Measurements from ENCODE around the gene CDH4. TPM values are rescaled to one million over a fixed set of nuclear protein-coding genes. Genes with fewer than 3 reads are reported as not detected.

Gene CDH4
- total RNA-seq, 2 experiments from 2014 or later, result not detected

DNA sequence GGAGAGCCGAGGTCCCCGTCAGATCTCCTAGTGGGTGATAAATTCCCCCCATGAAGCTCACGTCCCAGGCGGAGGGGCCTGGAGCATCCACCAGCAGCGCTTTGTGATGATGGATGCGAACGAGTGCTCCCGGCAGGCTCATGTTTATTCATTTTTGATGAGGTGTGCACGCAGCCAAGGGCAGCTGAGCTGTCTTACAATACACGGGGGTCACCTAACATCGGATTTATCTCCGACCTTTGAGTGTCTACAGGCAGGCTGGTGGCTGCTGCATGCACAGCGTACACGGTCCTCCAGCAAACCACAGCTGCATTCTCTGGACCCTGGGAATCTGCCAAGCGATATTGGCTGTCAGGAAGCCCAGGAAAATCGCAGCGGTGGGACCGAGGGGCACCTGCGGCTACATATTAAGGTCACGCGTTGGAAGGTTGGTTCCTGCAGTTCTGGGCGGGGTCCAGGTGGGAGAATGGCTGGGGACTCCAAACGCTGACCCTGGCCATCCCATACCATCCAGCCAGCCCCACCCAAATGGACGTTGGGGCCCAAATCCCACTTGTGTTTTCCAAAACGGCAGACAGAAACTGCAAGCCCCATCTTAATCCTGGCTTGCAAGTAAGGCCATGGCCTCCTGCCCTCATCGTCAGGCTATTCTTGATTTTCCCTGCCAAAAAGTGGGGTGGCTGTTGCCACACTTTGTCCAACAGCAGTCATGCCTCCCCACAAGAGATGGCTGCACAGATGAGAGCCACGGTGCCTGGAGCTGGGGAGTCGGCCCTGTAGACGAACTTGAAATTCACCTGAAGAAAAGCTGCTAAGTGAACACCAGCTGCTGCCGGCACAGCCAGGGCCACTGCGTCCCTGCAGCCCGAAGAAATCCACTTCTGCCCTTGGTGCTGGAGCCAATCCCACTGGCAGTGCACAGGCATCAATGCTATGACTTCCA is 413.7 kb downstream of the CDH4 start:
- no peaks in the 10 kb centered on the region for H3K79me2 ChIP-seq (ENCODE audit: insufficient read depth, low read depth, low read length)
- no peaks in the 10 kb centered on the region for H3K9me3 ChIP-seq (ENCODE audit: low read length)
- no peak overlapping the region for H2AFZ ChIP-seq (ENCODE audit: low read length)
- no peaks in the 10 kb centered on the region for H3K4me1 ChIP-seq (ENCODE audit: insufficient read depth, low read length, poor library complexity, severe bottlenecking)
- H3K4me2 ChIP-seq (ENCODE audit: low read length), result no peak overlapping the region
- no peak overlapping the region for H3K4me3 ChIP-seq (ENCODE audit: low read depth, low read length, poor library complexity, severe bottlenecking)
- CTCF ChIA-PET (ENCODE audit: unreplicated experiment), result no interaction called here
- H3K9me2 ChIP-seq (ENCODE audit: insufficient read depth, low read length), result no peaks in the 10 kb centered on the region
- intact Hi-C loops (cut with micrococcal nuclease; ENCODE audit: unreplicated experiment), result no loop called here
- no peaks in the 10 kb centered on the region for H4K20me1 ChIP-seq (ENCODE audit: insufficient read depth, low read length)
- POLR2A ChIA-PET, result no interaction called here
- no peak overlapping the region for H3K27ac ChIP-seq (ENCODE audit: low read depth, low read length, poor library complexity, severe bottlenecking)
- TF ChIP-seq EZH2phosphoT487 (IDR thresholded peaks at IDR 0.05; ENCODE audit: borderline replicate concordance, low read depth, low read length), result no peak
- TF ChIP-seq, protein P1, sequence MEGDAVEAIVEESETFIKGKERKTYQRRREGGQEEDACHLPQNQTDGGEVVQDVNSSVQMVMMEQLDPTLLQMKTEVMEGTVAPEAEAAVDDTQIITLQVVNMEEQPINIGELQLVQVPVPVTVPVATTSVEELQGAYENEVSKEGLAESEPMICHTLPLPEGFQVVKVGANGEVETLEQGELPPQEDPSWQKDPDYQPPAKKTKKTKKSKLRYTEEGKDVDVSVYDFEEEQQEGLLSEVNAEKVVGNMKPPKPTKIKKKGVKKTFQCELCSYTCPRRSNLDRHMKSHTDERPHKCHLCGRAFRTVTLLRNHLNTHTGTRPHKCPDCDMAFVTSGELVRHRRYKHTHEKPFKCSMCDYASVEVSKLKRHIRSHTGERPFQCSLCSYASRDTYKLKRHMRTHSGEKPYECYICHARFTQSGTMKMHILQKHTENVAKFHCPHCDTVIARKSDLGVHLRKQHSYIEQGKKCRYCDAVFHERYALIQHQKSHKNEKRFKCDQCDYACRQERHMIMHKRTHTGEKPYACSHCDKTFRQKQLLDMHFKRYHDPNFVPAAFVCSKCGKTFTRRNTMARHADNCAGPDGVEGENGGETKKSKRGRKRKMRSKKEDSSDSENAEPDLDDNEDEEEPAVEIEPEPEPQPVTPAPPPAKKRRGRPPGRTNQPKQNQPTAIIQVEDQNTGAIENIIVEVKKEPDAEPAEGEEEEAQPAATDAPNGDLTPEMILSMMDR (conservative IDR thresholded peaks at IDR 0.05; ENCODE audit: low read length), result no peak
- BruUV-seq (replicated peaks), result no TSS peak
- DNase-seq (ENCODE audit: low spot score), result no peak
- no peaks in the 10 kb centered on the region for H3K36me3 ChIP-seq (ENCODE audit: insufficient read depth, low read length)

DNA sequence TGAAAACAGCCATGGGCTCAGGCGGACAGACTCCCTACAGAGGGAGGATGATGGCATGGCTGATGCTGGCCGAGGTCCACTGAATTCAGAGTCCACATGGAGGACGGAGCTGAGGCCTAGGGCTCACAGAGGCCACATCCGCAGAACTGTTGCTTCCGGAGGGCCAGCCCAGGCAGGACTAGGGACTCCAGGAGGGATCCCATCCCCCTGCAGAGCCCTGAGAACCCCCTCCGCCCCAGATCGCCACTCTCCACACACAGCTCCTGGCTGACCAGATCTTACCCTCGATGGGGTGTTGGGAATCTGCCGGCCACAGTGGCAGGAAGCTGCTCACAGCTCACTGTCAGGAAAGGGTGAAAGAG is 414.4 kb downstream of the CDH4 start:
- intact Hi-C loops (cut with micrococcal nuclease; ENCODE audit: unreplicated experiment), result no loop called here
- no peaks in the 10 kb centered on the region for H3K79me2 ChIP-seq (ENCODE audit: insufficient read depth, low read depth, low read length)

More for the DNA sequence above, 414.4 kb downstream of the CDH4 start:
- no peak overlapping the region for H3K4me2 ChIP-seq (ENCODE audit: low read length)
- H3K9me3 ChIP-seq (ENCODE audit: low read length), result no peaks in the 10 kb centered on the region
- DNase-seq (ENCODE audit: low spot score), result no peak
- ChIA-PET POLR2A (no interaction called here), CTCF (ENCODE audit: unreplicated experiment) (no interaction called here)
- H4K20me1 ChIP-seq (ENCODE audit: insufficient read depth, low read length), result no peaks in the 10 kb centered on the region
- H3K36me3 ChIP-seq (ENCODE audit: insufficient read depth, low read length), result no peaks in the 10 kb centered on the region
- TF ChIP-seq, protein P1 (conservative IDR thresholded peaks at IDR 0.05; ENCODE audit: low read length), result no peak
- no peak for TF ChIP-seq EZH2phosphoT487 (IDR thresholded peaks at IDR 0.05; ENCODE audit: borderline replicate concordance, low read depth, low read length)
- H3K9me2 ChIP-seq (ENCODE audit: insufficient read depth, low read length), result no peaks in the 10 kb centered on the region
- H3K27ac ChIP-seq (ENCODE audit: low read depth, low read length, poor library complexity, severe bottlenecking), result no peak overlapping the region
- H3K4me3 ChIP-seq (ENCODE audit: low read depth, low read length, poor library complexity, severe bottlenecking), result no peak overlapping the region
- H2AFZ ChIP-seq (ENCODE audit: low read length), result no peak overlapping the region
- BruUV-seq (replicated peaks), result no TSS peak
- H3K4me1 ChIP-seq (ENCODE audit: insufficient read depth, low read length, poor library complexity, severe bottlenecking), result no peaks in the 10 kb centered on the region

Measured in OCI-LY7 (cell line).